Epidermal melanocyte (primary cell): ENCODE measurements around the gene SESTD1.
A peak's percentile ranks its signal among the peaks of the same experiment; 100 is the strongest.

ENCODE experiments used
- DNase-seq: peaks from one replicate; pipeline ENCODE4 v3.0.0; 2011; ENCODE audit warnings: low spot score; ENCODE audit not compliant: insufficient read length

SESTD1 gene

GRCh38 chr2:179264368-179265081 lies at the start of gene SESTD1:
TSS of gene SESTD1 (minus strand) at chr2:179264832. CDS start at chr2:179191841, 72,991 bp downstream.
- peak; percentile 21 for DNase-seq

- no peak for DNase-seq
Observed at GRCh38 chr2:179313057-179313456, 48.4 kb upstream of the SESTD1 start.

GRCh38 chr2:179311101-179311500 lies 46.5 kb upstream of the SESTD1 start:
- no peak for DNase-seq

GRCh38 chr2:179307616-179308371 lies 43.2 kb upstream of the SESTD1 start:
- no peak for DNase-seq

- no peak for DNase-seq
Observed at GRCh38 chr2:179305125-179305524, 40.5 kb upstream of the SESTD1 start.

- DNase-seq: no peak
Observed at GRCh38 chr2:179304424-179304823, 39.8 kb upstream of the SESTD1 start.

GRCh38 chr2:179302764-179303571 lies 38.3 kb upstream of the SESTD1 start:
- DNase-seq: no peak

GRCh38 chr2:179302149-179302548 lies 37.5 kb upstream of the SESTD1 start:
- DNase-seq: no peak

- DNase-seq: no peak
Observed at GRCh38 chr2:179298666-179299065, 34.0 kb upstream of the SESTD1 start.

- DNase-seq: no peak
Observed at GRCh38 chr2:179297927-179298326, 33.3 kb upstream of the SESTD1 start.

GRCh38 chr2:179290329-179290728 lies 25.7 kb upstream of the SESTD1 start:
- DNase-seq: no peak

- DNase-seq: no peak
Observed at GRCh38 chr2:179285060-179285459, 20.4 kb upstream of the SESTD1 start.

- no peak for DNase-seq
Observed at GRCh38 chr2:179277429-179278196, 13.0 kb upstream of the SESTD1 start.

GRCh38 chr2:179275253-179276012 lies 10.8 kb upstream of the SESTD1 start:
- no peak for DNase-seq

GRCh38 chr2:179274749-179275148 lies 10.1 kb upstream of the SESTD1 start:
- no peak for DNase-seq

- peak; percentile 22 for DNase-seq
Observed at GRCh38 chr2:179273461-179273962, 8.9 kb upstream of the SESTD1 start.

GRCh38 chr2:179272406-179273192 lies 8.0 kb upstream of the SESTD1 start:
- DNase-seq: no peak

GRCh38 chr2:179270689-179271088 lies 6.1 kb upstream of the SESTD1 start:
- DNase-seq: no peak

- no peak for DNase-seq
Observed at GRCh38 chr2:179268277-179268925, 3.8 kb upstream of the SESTD1 start.
